ENCODE results near the gene TRMT44.
A peak's percentile ranks its signal among the peaks of the same experiment; 100 is the strongest.

TRMT44 gene

DNA sequence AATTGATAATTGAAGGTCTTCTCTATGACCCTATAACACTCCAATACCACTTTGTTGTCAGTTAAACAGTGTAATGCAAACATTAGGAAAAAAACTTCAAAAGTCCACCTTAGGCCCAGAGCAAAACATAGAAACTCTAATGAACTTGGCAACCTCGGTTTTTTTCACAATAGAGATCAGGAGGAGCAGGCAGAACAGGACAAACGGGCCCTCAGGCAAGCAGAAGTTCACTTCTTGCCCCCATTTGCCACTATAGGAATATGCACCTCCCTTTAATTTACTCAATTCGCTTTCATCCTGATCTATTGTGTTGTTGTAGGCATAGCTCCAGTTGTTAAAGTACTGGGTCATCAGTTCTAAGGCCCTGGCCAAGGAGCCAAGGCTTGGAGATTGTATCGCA, 18.2 kb upstream of the TRMT44 start:
- H3K27ac ChIP-seq (ENCODE audit: low read depth, low read length), result no peak overlapping the region
- H3K36me3 ChIP-seq (ENCODE audit: insufficient read depth, low read length), result no peaks in the 10 kb centered on the region
- no peak overlapping the region for H2AFZ ChIP-seq (ENCODE audit: low read length, unreplicated experiment)
- peaks cover 3% of the 10 kb centered on the region for H3K79me2 ChIP-seq (ENCODE audit: control insufficient read depth, insufficient read depth, low read length, unreplicated experiment)
- H3K4me1 ChIP-seq (ENCODE audit: control insufficient read depth, insufficient read depth, low read length, unreplicated experiment), result peaks cover 6% of the 10 kb centered on the region
- no peaks in the 10 kb centered on the region for H3K27me3 ChIP-seq (ENCODE audit: insufficient read depth, low read length)
- no peak overlapping the region for H3K4me3 ChIP-seq (ENCODE audit: low read depth, low read length)

DNA sequence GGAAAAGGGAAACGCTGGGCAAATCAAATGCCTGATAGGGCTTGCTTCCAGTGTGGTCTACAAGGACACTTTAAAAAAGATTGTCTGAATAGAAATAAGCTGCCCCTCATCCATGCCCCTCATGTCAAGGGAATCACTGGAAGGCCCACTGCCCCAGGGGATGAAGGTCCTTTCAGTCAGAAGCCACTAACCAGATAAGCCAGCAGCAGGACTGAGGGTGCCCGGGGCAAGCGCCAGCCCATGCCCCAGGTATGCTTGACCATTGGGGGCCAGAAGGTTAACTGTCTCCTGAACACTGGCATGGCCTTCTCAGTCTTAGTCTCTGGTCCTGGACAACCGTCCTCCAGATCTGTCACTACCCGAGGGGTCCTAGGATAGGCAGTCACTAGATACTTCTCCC, 17.8 kb upstream of the TRMT44 start:
- H3K4me3 ChIP-seq (ENCODE audit: low read depth, low read length), result no peak overlapping the region
- peaks cover 3% of the 10 kb centered on the region for H3K79me2 ChIP-seq (ENCODE audit: control insufficient read depth, insufficient read depth, low read length, unreplicated experiment)
- H3K27ac ChIP-seq (ENCODE audit: low read depth, low read length), result no peak overlapping the region
- H2AFZ ChIP-seq (ENCODE audit: low read length, unreplicated experiment), result no peak overlapping the region
- H3K36me3 ChIP-seq (ENCODE audit: insufficient read depth, low read length), result no peaks in the 10 kb centered on the region
- no peaks in the 10 kb centered on the region for H3K27me3 ChIP-seq (ENCODE audit: insufficient read depth, low read length)
- peaks cover 8% of the 10 kb centered on the region for H3K4me1 ChIP-seq (ENCODE audit: control insufficient read depth, insufficient read depth, low read length, unreplicated experiment)

DNA sequence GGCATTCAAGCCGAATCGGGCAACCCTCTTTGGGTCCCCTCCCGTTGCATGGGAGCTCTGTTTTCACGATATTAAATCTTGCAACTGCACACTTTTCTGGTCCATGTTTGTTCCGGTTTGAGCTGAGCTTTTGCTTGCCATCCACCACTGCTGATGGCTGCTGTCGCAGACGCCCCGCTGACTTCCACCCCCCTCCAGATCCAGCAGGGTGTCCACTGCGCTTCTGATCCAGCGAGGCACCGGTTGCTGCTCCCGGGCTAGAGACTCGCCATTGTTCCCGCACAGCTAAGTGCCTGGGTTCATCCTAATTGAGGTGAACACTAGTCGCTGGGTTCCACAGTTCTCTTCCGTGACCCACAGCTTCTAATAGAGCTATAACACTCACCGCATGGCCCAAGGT, 13.3 kb upstream of the TRMT44 start:
- peaks cover 4% of the 10 kb centered on the region for H3K4me1 ChIP-seq (ENCODE audit: control insufficient read depth, insufficient read depth, low read length, unreplicated experiment)
- no peak overlapping the region for H3K27ac ChIP-seq (ENCODE audit: low read depth, low read length)
- H3K4me3 ChIP-seq (ENCODE audit: low read depth, low read length), result peak overlapping the region; percentile 78
- H3K79me2 ChIP-seq (ENCODE audit: control insufficient read depth, insufficient read depth, low read length, unreplicated experiment), result peaks cover 3% of the 10 kb centered on the region
- H2AFZ ChIP-seq (ENCODE audit: low read length, unreplicated experiment), result no peak overlapping the region
- H3K36me3 ChIP-seq (ENCODE audit: insufficient read depth, low read length), result no peaks in the 10 kb centered on the region
- no peaks in the 10 kb centered on the region for H3K27me3 ChIP-seq (ENCODE audit: insufficient read depth, low read length)

DNA sequence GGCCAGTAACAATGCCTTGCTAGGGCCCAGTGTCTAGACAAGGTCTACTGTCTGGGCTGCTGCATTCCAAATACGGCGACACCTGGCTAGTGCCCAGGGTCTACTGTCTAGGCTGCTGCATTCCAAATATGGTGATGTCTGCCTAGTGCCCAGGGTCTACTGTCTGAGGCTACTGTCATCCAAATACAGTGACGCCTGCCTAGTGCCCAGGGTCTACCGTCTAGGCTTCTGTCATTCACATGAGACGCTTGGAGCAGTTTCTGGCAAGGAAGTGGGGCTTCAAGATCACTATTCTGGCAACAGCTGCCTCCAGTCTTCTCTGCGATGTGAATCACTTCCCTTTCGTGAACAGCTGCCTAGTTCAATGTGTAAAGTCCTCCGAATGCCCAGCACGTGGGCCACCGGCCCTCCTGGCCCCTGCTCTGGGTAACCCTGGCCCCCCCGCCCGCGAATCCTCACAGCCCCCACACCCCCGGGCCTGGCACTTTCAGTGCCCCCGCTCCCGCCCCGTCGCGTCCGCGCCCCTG, 12.8 kb upstream of the TRMT44 start:
- Histone ChIP-seq H3K4me1 (ENCODE audit: control insufficient read depth, insufficient read depth, low read length, unreplicated experiment) (peaks cover 4% of the 10 kb centered on the region), H3K36me3 (ENCODE audit: insufficient read depth, low read length) (no peaks in the 10 kb centered on the region), H3K4me3 (ENCODE audit: low read depth, low read length) (peak overlapping the region; percentile 78), H3K27ac (ENCODE audit: low read depth, low read length) (no peak overlapping the region), H3K27me3 (ENCODE audit: insufficient read depth, low read length) (no peaks in the 10 kb centered on the region), H2AFZ (ENCODE audit: low read length, unreplicated experiment) (peak overlapping the region; percentile 62), H3K79me2 (ENCODE audit: control insufficient read depth, insufficient read depth, low read length, unreplicated experiment) (peaks cover 5% of the 10 kb centered on the region)

DNA sequence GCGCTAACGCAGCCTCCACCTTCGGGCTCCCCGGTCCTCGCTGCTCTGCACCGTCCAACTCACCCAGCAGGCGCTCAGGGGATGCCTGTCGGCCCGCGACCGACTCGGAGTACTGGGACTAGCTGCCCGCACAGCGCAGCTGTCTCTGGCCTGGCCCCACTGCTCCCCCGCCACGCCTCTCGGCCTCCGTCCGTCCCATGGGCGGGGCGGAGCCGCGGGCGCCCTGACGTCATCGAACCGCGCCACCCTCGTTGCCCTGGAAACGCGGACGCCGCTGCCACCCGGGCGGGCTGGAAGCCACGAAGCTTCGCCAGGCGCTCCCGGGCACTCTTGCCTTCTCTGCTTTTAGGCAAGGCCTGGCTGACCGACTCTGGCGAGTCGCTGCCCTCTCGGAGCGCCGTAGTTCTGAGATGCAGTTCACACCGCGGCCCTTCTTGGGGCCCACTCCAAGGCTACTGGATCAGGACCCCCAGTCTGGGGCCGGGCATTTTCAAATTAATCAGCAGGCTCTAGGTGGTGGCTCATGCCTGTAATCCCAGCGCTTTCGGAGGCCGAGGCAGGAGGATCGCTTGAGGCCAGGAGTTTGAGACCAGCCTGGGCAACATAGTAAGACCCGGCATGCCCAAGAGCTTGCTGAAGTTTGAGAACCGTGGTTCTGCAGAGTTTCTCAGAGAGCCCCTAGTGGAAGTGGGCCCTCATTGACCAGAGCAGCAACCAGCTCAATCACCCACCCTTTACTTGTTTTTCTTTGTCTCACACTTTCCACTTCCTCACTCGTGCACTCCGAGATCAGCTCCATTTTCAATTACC, 12.1 kb upstream of the TRMT44 start:
- H3K27ac ChIP-seq (ENCODE audit: low read depth, low read length), result no peak overlapping the region
- H2AFZ ChIP-seq (ENCODE audit: low read length, unreplicated experiment), result peak overlapping the region; percentile 62

DNA sequence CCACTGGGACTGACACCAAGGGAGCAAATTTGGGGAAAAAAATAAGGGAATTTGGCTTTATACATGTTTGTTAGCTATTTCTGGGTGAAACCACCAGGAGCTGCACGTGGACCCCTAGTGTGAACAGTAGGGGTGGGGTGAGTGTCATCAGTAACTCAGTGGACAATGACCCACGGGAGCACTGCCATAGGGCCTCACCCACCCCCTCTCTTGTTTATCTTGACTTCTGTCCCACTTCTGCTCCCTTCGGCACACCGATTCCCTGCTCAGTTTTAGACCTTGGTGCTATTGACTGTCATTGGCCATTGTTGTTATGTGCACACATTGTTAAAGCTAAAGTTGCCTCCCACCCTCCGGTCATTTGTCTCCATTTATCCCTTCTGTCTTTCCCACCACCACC, 9.0 kb upstream of the TRMT44 start:
- Histone ChIP-seq H3K4me1 (ENCODE audit: control insufficient read depth, insufficient read depth, low read length, unreplicated experiment) (peaks cover 16% of the 10 kb centered on the region), H3K79me2 (ENCODE audit: control insufficient read depth, insufficient read depth, low read length, unreplicated experiment) (peaks cover 18% of the 10 kb centered on the region), H3K27ac (ENCODE audit: low read depth, low read length) (no peak overlapping the region), H2AFZ (ENCODE audit: low read length, unreplicated experiment) (no peak overlapping the region), H3K36me3 (ENCODE audit: insufficient read depth, low read length) (no peaks in the 10 kb centered on the region), H3K27me3 (ENCODE audit: insufficient read depth, low read length) (no peaks in the 10 kb centered on the region), H3K4me3 (ENCODE audit: low read depth, low read length) (no peak overlapping the region)

More for the DNA sequence above, 12.1 kb upstream of the TRMT44 start:
- Histone ChIP-seq H3K79me2 (ENCODE audit: control insufficient read depth, insufficient read depth, low read length, unreplicated experiment) (peaks cover 6% of the 10 kb centered on the region), H3K27me3 (ENCODE audit: insufficient read depth, low read length) (no peaks in the 10 kb centered on the region), H3K4me3 (ENCODE audit: low read depth, low read length) (peak overlapping the region; percentile 78), H3K4me1 (ENCODE audit: control insufficient read depth, insufficient read depth, low read length, unreplicated experiment) (peaks cover 4% of the 10 kb centered on the region), H3K36me3 (ENCODE audit: insufficient read depth, low read length) (no peaks in the 10 kb centered on the region)

DNA sequence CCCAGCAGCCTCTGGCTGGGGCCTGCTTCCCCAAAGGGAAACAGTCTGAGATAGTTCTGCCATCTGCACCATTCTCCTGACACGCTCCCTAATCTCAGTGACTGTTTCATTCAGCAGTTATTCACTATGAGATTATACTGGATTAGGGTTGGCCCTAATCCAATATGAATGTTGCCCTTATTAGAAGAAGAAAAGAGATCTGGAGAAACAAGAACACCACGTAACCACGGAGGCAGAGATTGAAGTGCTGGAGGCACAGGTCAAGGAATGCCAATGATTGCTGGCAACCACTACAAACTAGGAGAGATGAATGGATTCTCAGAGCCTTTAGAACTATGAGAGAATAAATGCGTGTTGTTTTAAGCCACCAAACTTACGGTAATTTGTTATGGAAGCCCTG, 7.4 kb upstream of the TRMT44 start:
- no peak overlapping the region for H3K27ac ChIP-seq (ENCODE audit: low read depth, low read length)

DNA sequence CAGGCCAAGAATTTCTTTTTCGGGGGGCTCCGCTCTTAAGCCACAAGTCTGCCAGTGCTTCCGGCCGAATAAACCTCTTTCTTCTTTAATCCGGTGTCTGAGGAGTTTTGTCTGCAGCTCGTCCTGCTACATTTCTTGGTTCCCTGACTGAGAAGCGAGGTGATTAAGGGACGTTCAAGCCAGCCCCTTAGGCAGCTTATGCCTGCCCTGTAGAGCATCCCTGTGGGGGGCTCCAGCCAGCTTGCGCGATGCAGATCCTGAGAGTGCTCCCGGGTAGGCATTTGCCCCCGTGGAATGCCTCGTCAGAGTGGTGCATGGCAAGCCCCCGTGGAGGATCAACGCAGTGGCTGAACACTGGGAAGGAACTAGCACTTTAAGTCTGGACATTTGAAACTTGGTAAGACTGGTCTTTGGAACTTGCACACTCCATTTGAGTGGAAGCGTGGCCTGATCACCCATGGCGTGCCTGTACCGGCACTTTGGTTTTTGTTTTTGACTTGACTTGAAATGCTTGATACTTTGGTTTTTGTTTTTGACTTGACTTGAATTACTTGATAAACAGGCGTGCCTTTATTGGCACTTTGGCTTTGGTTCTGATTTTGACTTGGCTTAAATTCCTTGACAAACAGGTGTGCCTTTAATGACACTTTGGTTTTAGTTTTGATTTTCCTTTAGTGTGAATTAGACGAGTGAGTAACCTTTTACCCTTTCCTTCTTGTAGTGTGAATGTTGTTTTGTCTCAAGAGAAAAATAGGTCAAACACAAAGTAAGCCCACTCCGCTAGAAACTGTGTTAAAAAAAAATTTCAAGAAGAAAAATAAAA, 6.1 kb upstream of the TRMT44 start:
- Histone ChIP-seq H2AFZ (ENCODE audit: low read length, unreplicated experiment) (no peak overlapping the region), H3K4me1 (ENCODE audit: control insufficient read depth, insufficient read depth, low read length, unreplicated experiment) (peaks cover 31% of the 10 kb centered on the region), H3K4me3 (ENCODE audit: low read depth, low read length) (peak overlapping the region; percentile 86; the same call in 1 of the 2 replicates), H3K27ac (ENCODE audit: low read depth, low read length) (no peak overlapping the region), H3K27me3 (ENCODE audit: insufficient read depth, low read length) (no peaks in the 10 kb centered on the region), H3K36me3 (ENCODE audit: insufficient read depth, low read length) (no peaks in the 10 kb centered on the region), H3K79me2 (ENCODE audit: control insufficient read depth, insufficient read depth, low read length, unreplicated experiment) (peaks cover 42% of the 10 kb centered on the region)

More for the DNA sequence above, 7.4 kb upstream of the TRMT44 start:
- Histone ChIP-seq H2AFZ (ENCODE audit: low read length, unreplicated experiment) (no peak overlapping the region), H3K4me3 (ENCODE audit: low read depth, low read length) (no peak overlapping the region), H3K79me2 (ENCODE audit: control insufficient read depth, insufficient read depth, low read length, unreplicated experiment) (peaks cover 29% of the 10 kb centered on the region), H3K4me1 (ENCODE audit: control insufficient read depth, insufficient read depth, low read length, unreplicated experiment) (peaks cover 20% of the 10 kb centered on the region), H3K36me3 (ENCODE audit: insufficient read depth, low read length) (no peaks in the 10 kb centered on the region), H3K27me3 (ENCODE audit: insufficient read depth, low read length) (no peaks in the 10 kb centered on the region)

DNA sequence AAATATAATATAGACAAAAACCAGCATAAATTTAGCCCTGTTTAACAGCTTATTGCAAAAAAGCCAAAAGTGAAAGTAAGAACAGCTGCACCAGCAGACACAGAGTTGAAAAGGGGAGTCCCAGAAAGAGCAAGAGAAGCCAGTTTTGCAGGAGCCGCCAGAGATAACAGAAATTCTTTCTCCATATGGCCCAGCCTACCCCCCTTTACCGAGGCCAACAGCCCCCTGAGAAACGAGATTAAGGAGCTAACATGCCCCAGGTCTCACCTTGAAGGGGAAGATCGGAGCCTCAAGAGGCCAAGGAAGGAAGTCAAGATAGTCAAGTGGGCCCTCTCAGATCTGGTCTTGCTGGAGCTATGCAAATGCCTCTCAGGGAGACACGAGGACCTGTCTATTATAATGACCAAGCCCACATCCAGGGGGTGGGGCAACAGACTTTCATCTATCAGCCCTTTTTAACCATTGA, 4.9 kb upstream of the TRMT44 start:
- H3K4me3 ChIP-seq (ENCODE audit: low read depth, low read length), result peak overlapping the region; percentile 86
- H3K27ac ChIP-seq (ENCODE audit: low read depth, low read length), result peak overlapping the region; percentile 31; the same call in 1 of the 2 replicates
- peak overlapping the region; percentile 89 for H2AFZ ChIP-seq (ENCODE audit: low read length, unreplicated experiment)
- H3K4me1 ChIP-seq (ENCODE audit: control insufficient read depth, insufficient read depth, low read length, unreplicated experiment), result peaks cover 34% of the 10 kb centered on the region
- H3K36me3 ChIP-seq (ENCODE audit: insufficient read depth, low read length), result no peaks in the 10 kb centered on the region
- peaks cover 46% of the 10 kb centered on the region for H3K79me2 ChIP-seq (ENCODE audit: control insufficient read depth, insufficient read depth, low read length, unreplicated experiment)
- H3K27me3 ChIP-seq (ENCODE audit: insufficient read depth, low read length), result no peaks in the 10 kb centered on the region

DNA sequence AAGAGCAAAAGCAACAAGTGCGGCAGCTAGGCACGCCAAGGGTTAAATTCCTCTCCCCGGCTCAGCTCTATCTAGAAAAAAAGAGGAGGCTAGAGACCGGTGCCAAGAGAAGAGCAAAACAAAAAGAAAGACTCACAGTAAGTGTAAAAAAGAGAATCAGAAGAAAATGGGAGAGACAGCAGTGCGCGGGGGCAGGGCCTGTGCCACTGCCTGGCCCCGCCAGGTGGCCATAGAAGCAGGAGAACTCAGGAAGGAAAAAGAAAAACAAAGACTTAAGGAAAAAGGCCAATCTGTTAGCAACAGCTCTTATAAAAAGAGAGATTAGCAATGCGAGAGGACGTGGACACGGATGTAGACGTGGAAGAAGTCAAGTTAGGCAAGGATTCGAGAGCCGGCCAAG, 3.3 kb upstream of the TRMT44 start:
- Histone ChIP-seq H3K79me2 (ENCODE audit: control insufficient read depth, insufficient read depth, low read length, unreplicated experiment) (peaks cover 62% of the 10 kb centered on the region), H3K27ac (ENCODE audit: low read depth, low read length) (no peak overlapping the region)

More for the DNA sequence above, 3.3 kb upstream of the TRMT44 start:
- Histone ChIP-seq H3K27me3 (ENCODE audit: insufficient read depth, low read length) (no peaks in the 10 kb centered on the region), H2AFZ (ENCODE audit: low read length, unreplicated experiment) (no peak overlapping the region), H3K4me3 (ENCODE audit: low read depth, low read length) (peak overlapping the region; percentile 47), H3K36me3 (ENCODE audit: insufficient read depth, low read length) (no peaks in the 10 kb centered on the region), H3K4me1 (ENCODE audit: control insufficient read depth, insufficient read depth, low read length, unreplicated experiment) (peaks cover 43% of the 10 kb centered on the region)

Measured in ACC112 (cell line).